ENCODE data around the gene FOXK2.

The FOXK2 gene

GRCh38 chr17:82518826-82519810, at the start of gene FOXK2:
FOXK2 (plus strand) TSS chr17:82519732; CDS start chr17:82519889, 157 bp downstream.
- peak; percentile 95 for DNase-seq (ENCODE audit: low read depth)
- peak; percentile 50 for TF ChIP-seq MYC (IDR thresholded peaks at IDR 0.05; ENCODE audit: low read depth, low read length)
- TF ChIP-seq CTCF (IDR thresholded peaks at IDR 0.05; ENCODE audit: low read depth, low read length): no peak
- TF ChIP-seq MAX (IDR thresholded peaks at IDR 0.05; ENCODE audit: low read depth, low read length): peak; percentile 70
- peak; percentile 48 for TF ChIP-seq POLR2A (IDR thresholded peaks at IDR 0.05; ENCODE audit: extremely low read depth, insufficient read length)
- peak within 1 kb of the TSS; percentile 81 for H3K4me3 ChIP-seq (ENCODE audit: low read depth, low read length)

GRCh38 chr17:82470065-82470464, 49.5 kb upstream of the FOXK2 start:
- no peak overlapping the region for H3K4me3 ChIP-seq (ENCODE audit: low read depth, low read length)
- DNase-seq (ENCODE audit: low read depth): no peak
- TF ChIP-seq MYC (IDR thresholded peaks at IDR 0.05; ENCODE audit: low read depth, low read length) (no peak), CTCF (IDR thresholded peaks at IDR 0.05; ENCODE audit: low read depth, low read length) (no peak), POLR2A (IDR thresholded peaks at IDR 0.05; ENCODE audit: extremely low read depth, insufficient read length) (no peak), MAX (IDR thresholded peaks at IDR 0.05; ENCODE audit: low read depth, low read length) (no peak)

- DNase-seq (ENCODE audit: low read depth): no peak
- H3K4me3 ChIP-seq (ENCODE audit: low read depth, low read length): no peak overlapping the region
- TF ChIP-seq MAX (IDR thresholded peaks at IDR 0.05; ENCODE audit: low read depth, low read length) (no peak), MYC (IDR thresholded peaks at IDR 0.05; ENCODE audit: low read depth, low read length) (no peak), CTCF (IDR thresholded peaks at IDR 0.05; ENCODE audit: low read depth, low read length) (no peak), POLR2A (IDR thresholded peaks at IDR 0.05; ENCODE audit: extremely low read depth, insufficient read length) (no peak)
Measured at GRCh38 chr17:82474223-82475010, 45.1 kb upstream of the FOXK2 start.

GRCh38 chr17:82475458-82475857, 44.1 kb upstream of the FOXK2 start:
- DNase-seq (ENCODE audit: low read depth): no peak
- TF ChIP-seq POLR2A (IDR thresholded peaks at IDR 0.05; ENCODE audit: extremely low read depth, insufficient read length) (no peak), CTCF (IDR thresholded peaks at IDR 0.05; ENCODE audit: low read depth, low read length) (no peak), MAX (IDR thresholded peaks at IDR 0.05; ENCODE audit: low read depth, low read length) (no peak), MYC (IDR thresholded peaks at IDR 0.05; ENCODE audit: low read depth, low read length) (no peak)
- H3K4me3 ChIP-seq (ENCODE audit: low read depth, low read length): no peak overlapping the region

GRCh38 chr17:82477934-82478333, 41.6 kb upstream of the FOXK2 start:
- TF ChIP-seq POLR2A (IDR thresholded peaks at IDR 0.05; ENCODE audit: extremely low read depth, insufficient read length) (no peak), CTCF (IDR thresholded peaks at IDR 0.05; ENCODE audit: low read depth, low read length) (no peak), MYC (IDR thresholded peaks at IDR 0.05; ENCODE audit: low read depth, low read length) (no peak), MAX (IDR thresholded peaks at IDR 0.05; ENCODE audit: low read depth, low read length) (no peak)
- DNase-seq (ENCODE audit: low read depth): no peak
- H3K4me3 ChIP-seq (ENCODE audit: low read depth, low read length): no peak overlapping the region

Measured in NB4 (cell line).